ENCODE data around the gene MTIF3. TPM values are rescaled to one million over a fixed set of nuclear protein-coding genes. Genes with fewer than 3 reads are reported as not detected.

The MTIF3 gene, protein sequence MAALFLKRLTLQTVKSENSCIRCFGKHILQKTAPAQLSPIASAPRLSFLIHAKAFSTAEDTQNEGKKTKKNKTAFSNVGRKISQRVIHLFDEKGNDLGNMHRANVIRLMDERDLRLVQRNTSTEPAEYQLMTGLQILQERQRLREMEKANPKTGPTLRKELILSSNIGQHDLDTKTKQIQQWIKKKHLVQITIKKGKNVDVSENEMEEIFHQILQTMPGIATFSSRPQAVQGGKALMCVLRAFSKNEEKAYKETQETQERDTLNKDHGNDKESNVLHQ
- total RNA-seq (2022), result 21.5 and 25.1 TPM in 2 replicates
- Bru-seq, nascent RNA, result percentile 65 among the genes with signal in this experiment
- BruChase-seq, experiment 1, labeled RNA remaining after a 6-hour chase, result percentile 62 among the genes with signal in this experiment
- percentile 66 among the genes with signal in this experiment for BruChase-seq, experiment 2, labeled RNA remaining after a 2-hour chase
- long read RNA-seq, transcript MTIF3-202 (5 exons, 1,005 nt), result major isoform, 10 of 36 reads
- long read RNA-seq, partial matches to known transcripts, result 0 of 36 reads
- long read RNA-seq, other reads (novel, unspliced or antisense), result 24 of 36 reads

DNA sequence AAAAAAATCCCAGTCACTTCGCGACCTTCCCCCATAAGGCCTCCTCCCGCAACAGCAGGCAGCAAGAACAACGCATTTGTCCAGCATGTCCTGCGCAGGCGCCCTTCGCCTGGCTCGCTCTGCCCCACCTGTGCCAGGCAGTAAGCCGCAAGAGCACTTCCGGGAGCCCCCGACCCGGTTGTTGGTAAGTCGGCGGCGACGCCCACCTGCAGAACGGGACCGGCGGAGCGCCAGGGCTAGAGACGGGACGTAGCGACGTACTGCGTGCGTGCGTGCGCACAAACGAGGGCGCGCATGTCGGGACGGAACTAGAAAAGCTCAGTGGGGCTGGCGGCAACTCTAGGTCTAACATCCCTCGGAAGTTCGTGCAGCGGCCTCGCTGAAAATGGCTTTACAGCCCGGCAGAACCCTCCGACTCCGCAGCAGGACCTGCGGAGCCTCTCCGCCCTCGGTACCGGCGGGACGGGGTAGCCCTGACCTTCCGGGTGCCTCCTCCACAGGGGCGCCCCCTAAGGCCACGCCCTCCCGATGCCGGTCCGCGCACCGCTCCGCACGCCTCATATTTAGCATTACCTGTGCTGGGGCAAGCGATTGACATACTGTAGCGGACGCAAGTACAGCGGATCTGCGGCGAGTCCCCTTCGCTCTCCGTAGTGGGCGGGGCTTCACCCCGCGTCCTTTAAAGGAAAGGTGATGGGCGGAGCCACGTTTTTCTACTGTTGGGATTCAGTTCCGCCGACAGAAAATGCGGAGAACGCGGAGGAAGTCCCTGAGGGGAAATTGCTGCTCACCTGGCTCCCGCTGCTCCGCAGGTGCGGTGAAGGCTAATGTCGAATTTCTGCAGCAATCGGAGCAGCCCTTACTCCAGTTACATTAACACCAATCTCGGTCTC, at the start of gene MTIF3:
Gene MTIF3 (minus strand): TSS at position 629 of the 893 bp plus-strand sequence. CDS start 10,116 bp downstream, outside the sequence.
- TF ChIP-seq, protein P1, sequence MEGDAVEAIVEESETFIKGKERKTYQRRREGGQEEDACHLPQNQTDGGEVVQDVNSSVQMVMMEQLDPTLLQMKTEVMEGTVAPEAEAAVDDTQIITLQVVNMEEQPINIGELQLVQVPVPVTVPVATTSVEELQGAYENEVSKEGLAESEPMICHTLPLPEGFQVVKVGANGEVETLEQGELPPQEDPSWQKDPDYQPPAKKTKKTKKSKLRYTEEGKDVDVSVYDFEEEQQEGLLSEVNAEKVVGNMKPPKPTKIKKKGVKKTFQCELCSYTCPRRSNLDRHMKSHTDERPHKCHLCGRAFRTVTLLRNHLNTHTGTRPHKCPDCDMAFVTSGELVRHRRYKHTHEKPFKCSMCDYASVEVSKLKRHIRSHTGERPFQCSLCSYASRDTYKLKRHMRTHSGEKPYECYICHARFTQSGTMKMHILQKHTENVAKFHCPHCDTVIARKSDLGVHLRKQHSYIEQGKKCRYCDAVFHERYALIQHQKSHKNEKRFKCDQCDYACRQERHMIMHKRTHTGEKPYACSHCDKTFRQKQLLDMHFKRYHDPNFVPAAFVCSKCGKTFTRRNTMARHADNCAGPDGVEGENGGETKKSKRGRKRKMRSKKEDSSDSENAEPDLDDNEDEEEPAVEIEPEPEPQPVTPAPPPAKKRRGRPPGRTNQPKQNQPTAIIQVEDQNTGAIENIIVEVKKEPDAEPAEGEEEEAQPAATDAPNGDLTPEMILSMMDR (IDR thresholded peaks at IDR 0.05; ENCODE audit: unreplicated experiment), result no peak
- DNase-seq, result peak; percentile 92
- no peaks in the 10 kb centered on the region for H3K27me3 Mint-ChIP-seq (ENCODE audit: unreplicated experiment)
- intact Hi-C loops (cut with micrococcal nuclease; ENCODE audit: unreplicated experiment), result no loop called here
- peak within 1 kb of the TSS; percentile 65 for H3K27ac Mint-ChIP-seq (ENCODE audit: unreplicated experiment)
- H3K4me1 Mint-ChIP-seq (ENCODE audit: low read depth, unreplicated experiment), result no peaks in the 10 kb centered on the region
- no peaks in the 10 kb centered on the region for H3K9me3 Mint-ChIP-seq (ENCODE audit: low read depth, unreplicated experiment)
- H3K4me3 Mint-ChIP-seq (ENCODE audit: low read depth, unreplicated experiment), result peak within 1 kb of the TSS; percentile 74
- no TSS peak for BruUV-seq (replicated peaks)
- peaks cover 26% of the 10 kb centered on the region for H3K36me3 Mint-ChIP-seq (ENCODE audit: insufficient read depth, unreplicated experiment)
- CTCF ChIA-PET, result interaction anchor here (0.7 to 1.7 kb wide), 3 partner anchors 24 to 115 kb away, joined by 3 to 4 read pairs (median 3); no protein-coding TSS in a partner anchor

DNA sequence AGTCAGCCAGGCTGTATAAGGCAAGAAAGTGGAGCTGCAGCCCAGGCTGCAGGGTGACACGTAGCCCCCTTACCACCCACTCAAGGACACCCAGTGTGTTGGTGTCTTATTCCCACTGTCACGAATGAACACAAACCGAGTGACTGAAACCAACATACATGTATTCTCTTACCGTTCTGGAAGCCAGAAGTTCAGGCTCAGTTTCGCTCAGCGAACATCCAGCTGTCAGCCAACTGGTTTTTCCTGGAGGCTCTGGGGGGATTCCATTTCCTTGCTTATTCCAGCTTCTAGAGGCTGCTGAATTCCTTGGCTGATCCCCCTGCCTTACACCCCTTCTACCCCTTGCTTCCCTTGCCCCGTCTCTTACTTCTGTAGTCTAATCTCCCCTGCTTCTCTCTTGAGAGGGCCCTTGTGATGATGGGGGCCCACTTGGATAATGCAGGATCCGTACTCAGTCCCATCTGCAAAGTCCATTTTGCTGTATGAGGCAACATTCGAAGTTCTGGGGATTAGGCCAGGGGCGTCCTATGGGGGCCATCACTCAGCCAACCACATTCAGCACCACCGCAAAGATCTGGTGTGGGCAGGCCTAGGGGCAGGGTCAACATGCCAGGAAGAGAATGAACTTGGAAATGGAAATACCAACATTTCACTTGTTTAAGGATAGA, 47.3 kb upstream of the MTIF3 start:
- no TSS peak for BruUV-seq (replicated peaks)
- no peaks in the 10 kb centered on the region for H3K27me3 Mint-ChIP-seq (ENCODE audit: unreplicated experiment)
- no peak overlapping the region for H3K4me3 Mint-ChIP-seq (ENCODE audit: low read depth, unreplicated experiment)
- H3K9me3 Mint-ChIP-seq (ENCODE audit: low read depth, unreplicated experiment), result no peaks in the 10 kb centered on the region
- no peak for DNase-seq
- intact Hi-C loops (cut with micrococcal nuclease; ENCODE audit: unreplicated experiment), result no loop called here
- H3K36me3 Mint-ChIP-seq (ENCODE audit: insufficient read depth, unreplicated experiment), result no peaks in the 10 kb centered on the region
- TF ChIP-seq, protein P1 (IDR thresholded peaks at IDR 0.05; ENCODE audit: unreplicated experiment), result no peak
- CTCF ChIA-PET, result no interaction called here
- no peak overlapping the region for H3K27ac Mint-ChIP-seq (ENCODE audit: unreplicated experiment)
- H3K4me1 Mint-ChIP-seq (ENCODE audit: low read depth, unreplicated experiment), result no peaks in the 10 kb centered on the region

DNA sequence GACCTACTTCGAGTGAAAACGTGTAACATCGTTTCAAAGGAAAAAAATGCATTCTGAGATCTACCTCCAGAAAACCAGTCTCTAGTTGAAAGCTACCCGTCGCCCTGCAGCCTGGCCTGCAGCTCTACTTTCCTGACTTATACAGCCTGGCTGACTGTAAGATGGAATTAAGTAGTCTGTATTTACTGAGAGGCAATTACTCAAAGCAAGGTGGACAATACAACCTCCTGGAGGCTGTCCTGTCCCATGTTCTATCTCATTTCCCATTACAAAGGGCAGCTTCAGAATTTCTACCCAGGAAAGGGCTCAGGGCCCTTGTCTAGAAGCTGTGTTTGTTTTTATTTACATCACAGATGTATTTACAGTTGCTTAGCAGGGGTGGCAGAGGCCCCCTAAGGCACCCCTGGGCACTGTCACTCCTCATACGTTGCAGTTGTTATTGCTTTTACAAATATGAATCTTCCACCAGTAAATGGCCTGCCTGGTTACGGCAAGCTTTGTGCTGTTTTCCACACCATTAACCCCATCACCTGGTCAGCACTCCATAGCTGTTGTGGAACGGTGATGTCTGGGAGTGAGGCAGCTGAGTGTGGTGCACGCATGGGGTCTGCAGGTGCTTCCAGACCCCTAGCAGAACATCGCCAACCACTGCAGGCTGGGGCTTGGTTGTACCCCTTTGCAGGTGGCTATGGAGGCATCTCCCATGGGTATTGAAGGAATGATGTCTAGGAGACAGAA, 46.3 kb upstream of the MTIF3 start:
- DNase-seq, result no peak
- Mint-ChIP-seq H3K4me1 (ENCODE audit: low read depth, unreplicated experiment) (no peaks in the 10 kb centered on the region), H3K27me3 (ENCODE audit: unreplicated experiment) (no peaks in the 10 kb centered on the region), H3K9me3 (ENCODE audit: low read depth, unreplicated experiment) (no peaks in the 10 kb centered on the region), H3K27ac (ENCODE audit: unreplicated experiment) (no peak overlapping the region), H3K4me3 (ENCODE audit: low read depth, unreplicated experiment) (no peak overlapping the region), H3K36me3 (ENCODE audit: insufficient read depth, unreplicated experiment) (no peaks in the 10 kb centered on the region)
- intact Hi-C loops (cut with micrococcal nuclease; ENCODE audit: unreplicated experiment), result no loop called here
- no TSS peak for BruUV-seq (replicated peaks)
- TF ChIP-seq, protein P1 (IDR thresholded peaks at IDR 0.05; ENCODE audit: unreplicated experiment), result no peak
- CTCF ChIA-PET, result no interaction called here
